Embryonic facial prominence (tissue), 1 donor: Measurements from ENCODE around the gene EDC4.
"Not testable (repeated sequence)": the region's sequence is repeated elsewhere in the genome, so short reads cannot be mapped to it uniquely, and the experiment has no call there.

Experiments
- DNase-seq: peaks from one replicate; pipeline ENCODE4 v3.0.0-alpha.2; 2016; ENCODE audit errors: extremely low spot score

EDC4 gene, protein sequence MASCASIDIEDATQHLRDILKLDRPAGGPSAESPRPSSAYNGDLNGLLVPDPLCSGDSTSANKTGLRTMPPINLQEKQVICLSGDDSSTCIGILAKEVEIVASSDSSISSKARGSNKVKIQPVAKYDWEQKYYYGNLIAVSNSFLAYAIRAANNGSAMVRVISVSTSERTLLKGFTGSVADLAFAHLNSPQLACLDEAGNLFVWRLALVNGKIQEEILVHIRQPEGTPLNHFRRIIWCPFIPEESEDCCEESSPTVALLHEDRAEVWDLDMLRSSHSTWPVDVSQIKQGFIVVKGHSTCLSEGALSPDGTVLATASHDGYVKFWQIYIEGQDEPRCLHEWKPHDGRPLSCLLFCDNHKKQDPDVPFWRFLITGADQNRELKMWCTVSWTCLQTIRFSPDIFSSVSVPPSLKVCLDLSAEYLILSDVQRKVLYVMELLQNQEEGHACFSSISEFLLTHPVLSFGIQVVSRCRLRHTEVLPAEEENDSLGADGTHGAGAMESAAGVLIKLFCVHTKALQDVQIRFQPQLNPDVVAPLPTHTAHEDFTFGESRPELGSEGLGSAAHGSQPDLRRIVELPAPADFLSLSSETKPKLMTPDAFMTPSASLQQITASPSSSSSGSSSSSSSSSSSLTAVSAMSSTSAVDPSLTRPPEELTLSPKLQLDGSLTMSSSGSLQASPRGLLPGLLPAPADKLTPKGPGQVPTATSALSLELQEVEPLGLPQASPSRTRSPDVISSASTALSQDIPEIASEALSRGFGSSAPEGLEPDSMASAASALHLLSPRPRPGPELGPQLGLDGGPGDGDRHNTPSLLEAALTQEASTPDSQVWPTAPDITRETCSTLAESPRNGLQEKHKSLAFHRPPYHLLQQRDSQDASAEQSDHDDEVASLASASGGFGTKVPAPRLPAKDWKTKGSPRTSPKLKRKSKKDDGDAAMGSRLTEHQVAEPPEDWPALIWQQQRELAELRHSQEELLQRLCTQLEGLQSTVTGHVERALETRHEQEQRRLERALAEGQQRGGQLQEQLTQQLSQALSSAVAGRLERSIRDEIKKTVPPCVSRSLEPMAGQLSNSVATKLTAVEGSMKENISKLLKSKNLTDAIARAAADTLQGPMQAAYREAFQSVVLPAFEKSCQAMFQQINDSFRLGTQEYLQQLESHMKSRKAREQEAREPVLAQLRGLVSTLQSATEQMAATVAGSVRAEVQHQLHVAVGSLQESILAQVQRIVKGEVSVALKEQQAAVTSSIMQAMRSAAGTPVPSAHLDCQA (N-terminal part only)

DNA sequence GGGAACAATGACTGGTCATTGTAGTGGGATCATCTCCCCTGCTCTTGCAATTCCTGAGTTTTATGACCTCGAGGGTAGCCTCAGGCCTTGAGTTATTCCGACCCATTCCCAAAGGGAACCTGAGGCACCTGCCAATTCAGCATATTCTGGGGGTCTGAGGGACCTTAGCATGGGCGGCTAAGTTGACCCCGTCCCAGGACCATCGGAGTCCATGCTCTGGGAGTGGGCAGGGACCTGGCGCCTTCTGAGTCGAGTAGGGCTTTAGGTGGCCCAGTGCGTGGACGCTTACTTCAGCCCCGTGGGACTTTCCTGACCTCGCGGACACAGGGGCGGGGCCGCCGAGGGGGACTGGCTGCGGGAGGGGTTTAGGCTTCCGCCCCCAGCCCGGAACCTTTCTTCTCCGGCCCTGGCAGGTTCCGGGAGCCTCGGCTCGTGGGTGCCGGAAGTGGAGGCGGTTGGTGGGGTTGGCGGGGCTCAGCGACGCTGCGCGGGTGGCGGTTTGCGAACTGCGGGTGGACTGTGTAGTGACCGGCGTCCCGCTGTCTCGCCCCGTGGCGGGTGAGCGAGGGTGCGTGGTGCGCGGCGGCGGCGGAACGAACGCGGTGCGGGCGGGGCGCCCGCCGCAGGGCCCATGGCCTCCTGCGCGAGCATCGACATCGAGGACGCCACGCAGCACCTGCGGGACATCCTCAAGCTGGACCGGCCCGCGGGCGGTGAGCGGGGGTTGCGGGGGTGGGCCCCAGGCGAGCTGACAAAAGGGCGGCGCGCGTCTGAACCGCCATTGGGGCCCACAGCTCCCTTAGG is at the start of gene EDC4:
TSS of gene EDC4 (plus strand) at position 422 of the 804 bp plus-strand sequence. CDS start at position 632, 210 bp downstream.
- DNase-seq = no peak

DNA sequence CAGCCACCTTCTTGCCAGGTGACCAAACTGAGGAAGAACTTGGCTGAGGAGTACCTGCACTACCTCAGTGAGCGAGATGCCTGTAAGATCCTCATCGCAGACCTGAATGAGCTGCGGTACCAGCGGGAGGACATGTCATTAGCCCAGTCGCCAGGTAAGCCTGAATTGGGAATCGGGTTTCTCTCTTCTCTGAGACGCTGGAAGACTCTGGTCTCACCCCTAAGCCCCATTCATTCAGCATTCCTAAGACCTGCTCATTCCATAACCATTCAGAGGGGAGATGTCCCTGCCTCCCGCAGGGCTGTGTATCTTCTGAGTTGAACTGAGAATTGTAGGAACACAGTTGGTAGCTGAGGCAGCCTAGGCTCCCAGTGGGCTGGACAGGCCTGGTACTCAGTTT is 47.7 kb upstream of the EDC4 start:
- no peak for DNase-seq

DNA sequence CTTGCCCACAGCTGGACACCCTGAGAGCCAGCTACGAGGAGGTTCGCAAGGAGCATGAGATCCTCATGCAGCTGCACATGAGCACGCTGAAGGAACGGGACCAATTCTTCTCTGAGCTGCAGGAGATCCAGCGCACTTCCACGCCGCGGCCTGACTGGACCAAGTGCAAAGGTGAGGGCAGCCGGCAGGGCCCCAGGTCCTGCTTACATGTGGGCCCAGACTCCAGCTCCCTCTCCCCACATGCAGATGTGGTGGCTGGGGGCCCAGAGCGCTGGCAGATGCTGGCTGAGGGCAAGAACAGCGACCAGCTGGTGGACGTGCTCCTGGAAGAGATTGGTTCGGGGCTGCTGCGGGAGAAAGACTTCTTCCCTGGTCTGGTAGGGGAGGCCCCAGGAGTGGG is 46.9 kb upstream of the EDC4 start:
- DNase-seq = no peak

DNA sequence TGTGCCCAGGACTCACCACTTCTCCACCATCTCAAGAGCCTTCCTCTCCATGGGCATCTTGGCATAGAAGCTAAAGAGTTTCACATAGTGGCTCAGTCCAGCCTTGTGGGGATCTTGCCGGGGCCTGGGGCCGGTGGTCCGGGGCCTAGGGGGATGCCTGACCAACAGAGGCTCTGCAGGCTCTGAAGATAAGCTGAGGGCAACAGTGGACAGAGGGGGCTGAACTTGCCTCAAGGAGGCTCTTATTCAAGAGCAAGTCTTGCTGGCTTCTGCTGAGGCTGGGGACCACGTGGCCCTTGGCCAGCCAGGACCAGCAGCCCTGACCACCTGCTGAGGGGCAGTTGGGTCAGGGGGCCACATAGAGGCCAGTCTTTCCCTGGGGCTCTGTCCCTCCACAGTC is 44.2 kb upstream of the EDC4 start:
- DNase-seq = no peak

DNA sequence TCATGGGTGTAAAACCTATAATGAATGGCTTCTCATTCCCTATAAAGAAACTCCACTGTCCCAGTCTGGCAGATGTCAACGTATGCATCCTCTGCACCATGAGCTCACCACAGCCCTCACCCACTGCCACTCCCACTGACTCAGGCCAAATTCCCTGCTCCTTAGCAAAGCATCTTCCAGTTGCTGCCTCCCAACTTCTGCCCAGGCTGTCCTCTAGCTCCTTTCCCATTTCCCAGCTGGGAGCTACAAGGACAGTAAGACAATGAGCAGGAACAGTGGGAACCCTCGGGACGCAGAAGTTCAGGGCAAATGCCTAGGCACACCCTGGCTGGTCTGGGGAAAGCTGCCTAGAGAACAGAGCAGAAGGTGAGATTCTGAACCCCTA is 39.8 kb upstream of the EDC4 start:
- DNase-seq = no peak

DNA sequence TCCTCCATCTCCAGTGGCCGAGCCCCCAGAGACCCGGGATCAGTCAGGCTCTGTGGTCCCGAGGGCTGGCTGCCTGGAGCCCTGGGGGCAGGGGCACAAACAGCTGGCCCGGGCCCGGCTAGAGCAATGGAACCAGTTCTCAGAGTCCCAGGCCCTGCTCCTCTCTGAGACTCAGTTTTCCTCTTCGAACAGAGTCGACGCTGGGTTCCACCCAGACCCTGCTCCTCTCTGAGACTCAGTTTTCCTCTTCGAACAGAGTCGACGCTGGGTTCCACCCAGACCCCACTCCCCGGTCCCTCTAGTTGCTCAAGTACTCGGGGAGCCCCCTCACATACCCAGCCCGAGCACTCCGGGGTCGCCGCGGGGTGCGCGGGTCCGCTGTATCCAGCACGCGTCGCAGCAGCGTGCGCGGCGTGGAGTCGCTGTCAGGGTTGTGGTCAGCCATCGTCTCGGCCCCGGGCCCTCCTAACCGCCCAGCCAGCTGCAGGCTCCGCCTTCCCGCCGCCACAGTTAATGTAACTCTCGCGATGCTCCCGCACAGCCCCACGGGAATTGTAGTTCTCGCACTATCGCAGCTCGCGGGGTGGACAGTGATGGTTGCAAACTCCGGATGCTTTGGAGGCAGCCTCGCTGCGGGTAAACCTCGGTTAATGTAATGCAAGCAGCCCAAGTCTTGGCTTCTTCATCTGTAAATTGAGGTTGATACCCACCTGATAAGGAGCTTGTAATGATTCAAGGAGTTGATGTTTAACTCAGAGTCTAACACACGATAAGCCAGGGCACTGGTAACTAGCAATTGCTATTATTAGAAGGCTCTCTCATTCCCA is 39.2 kb upstream of the EDC4 start:
- peak; percentile 76 for DNase-seq

DNA sequence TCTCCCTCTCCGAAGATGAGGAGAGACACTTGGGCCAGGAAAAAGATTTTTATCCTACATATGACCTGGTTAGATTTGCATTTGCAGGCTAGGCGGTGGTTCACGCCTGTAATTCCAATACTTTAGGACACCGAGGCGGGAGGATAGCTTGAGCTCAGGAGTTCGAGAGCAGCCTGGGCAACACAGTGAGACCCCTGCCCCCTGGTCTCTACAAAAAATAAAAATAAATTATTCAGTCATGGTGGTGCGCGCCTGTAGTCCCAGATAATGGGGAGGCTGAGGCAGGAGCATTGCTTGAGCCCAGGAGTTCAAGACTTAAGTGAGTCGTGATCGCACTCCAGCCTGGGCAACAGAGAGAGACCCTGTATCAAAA is 38.6 kb upstream of the EDC4 start:
- DNase-seq = no peak

DNA sequence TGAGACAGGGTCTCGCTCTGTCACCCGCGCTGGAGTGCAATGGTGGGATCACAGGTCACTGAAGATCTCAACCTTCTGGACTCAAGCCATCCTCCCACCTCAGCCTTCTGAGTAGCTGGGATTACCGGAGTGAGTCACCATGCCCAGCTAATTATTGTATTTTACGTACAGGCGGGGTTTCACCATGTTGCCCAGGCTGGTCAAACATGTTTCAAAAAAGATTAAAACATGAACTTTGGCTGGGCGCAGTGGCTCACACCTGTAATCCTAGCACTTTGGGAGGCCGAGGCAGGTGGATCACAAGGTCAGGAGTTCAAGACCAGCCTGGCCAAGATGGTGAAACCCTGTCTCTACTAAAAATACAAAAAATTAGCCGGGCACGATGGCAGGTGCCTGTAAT is 35.7 kb upstream of the EDC4 start:
- DNase-seq = not testable (repeated sequence)

DNA sequence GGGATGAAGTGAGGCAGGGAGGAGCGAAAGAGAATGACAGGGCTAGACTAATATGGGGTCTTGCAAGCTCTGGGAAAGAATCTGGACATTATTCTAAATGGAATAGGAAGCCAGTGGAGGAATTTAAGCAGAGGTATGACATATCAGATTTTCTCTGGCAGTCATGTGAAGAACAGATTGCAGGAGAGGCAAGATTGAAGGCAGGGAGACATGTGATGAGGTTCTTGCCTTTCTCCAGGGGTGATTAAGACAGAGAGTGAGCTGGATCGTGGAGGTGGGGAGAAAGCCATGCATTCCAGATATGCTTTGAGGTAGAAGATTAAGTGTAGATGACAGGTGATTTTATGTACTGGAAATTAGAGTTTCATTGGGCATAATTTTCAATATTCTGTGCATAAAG is 35.0 kb upstream of the EDC4 start:
- DNase-seq = no peak

DNA sequence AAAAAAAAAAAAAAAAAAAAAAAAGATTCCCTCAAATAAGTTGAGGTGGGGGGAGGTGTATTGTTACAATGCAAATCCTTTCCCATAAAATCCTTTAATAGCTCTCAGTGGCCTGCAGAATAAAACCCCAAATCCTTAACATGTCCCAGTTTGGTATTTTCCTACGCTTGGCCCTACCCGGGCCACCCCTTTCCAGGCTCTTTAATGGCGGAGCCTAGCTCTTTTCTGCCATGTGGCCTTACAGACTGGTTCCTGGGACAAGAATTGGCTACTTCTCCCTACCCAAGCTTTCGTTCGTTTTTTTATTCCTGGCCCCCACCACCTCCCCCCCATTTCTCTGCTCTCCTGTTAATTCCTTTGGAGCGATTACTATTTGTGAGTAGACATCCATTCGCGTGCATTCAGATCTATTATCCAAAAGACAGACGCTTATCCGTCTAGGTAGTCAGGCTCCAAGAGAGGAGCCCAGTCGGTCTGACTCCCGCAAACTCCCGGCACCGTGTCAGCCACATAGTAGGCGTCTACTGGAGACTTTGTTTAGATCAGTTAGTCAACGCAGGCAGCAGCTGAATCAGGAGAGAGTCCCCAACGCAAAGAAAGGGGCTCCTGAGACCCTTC is 31.5 kb upstream of the EDC4 start:
- no peak for DNase-seq

DNA sequence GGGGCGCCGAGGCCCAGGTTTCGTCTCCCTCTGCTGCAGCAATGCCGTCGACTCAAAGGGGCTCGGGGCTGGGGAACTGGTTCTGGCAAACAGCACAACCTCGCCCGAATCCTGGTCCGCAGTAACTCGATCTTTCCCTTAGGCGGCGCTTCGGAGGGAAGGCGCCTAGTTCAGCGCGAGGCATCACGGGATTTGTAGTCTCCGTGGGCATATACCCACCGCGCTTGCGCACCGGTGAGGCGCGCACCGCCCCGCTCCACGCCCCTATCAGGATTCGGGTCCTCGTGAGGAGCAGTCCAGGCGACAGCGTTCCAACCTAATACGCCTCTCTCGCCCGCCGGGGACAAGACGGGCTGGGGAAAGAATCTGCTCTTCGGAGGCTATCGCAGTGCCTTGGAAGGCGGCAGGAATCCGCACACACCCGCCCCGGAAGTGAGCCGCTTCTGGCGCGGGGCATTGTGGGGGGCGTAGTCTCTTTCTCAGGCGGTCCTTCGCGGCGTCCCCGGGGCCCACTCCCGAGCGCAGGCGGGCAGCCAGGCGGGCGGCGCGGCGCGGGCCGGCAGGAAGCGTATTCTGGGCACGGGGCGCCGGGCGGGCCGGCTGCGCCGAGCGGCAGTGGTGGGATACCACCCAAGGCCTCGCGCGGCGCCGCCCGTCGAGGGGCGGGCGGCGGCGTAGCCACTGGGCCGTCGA is 30.9 kb upstream of the EDC4 start, which contains the start of gene THAP11:
TSS of gene THAP11 (plus strand) at position 505 of the 693 bp plus-strand sequence. CDS start 235 bp downstream, outside the sequence.
- DNase-seq = peak; percentile 94

DNA sequence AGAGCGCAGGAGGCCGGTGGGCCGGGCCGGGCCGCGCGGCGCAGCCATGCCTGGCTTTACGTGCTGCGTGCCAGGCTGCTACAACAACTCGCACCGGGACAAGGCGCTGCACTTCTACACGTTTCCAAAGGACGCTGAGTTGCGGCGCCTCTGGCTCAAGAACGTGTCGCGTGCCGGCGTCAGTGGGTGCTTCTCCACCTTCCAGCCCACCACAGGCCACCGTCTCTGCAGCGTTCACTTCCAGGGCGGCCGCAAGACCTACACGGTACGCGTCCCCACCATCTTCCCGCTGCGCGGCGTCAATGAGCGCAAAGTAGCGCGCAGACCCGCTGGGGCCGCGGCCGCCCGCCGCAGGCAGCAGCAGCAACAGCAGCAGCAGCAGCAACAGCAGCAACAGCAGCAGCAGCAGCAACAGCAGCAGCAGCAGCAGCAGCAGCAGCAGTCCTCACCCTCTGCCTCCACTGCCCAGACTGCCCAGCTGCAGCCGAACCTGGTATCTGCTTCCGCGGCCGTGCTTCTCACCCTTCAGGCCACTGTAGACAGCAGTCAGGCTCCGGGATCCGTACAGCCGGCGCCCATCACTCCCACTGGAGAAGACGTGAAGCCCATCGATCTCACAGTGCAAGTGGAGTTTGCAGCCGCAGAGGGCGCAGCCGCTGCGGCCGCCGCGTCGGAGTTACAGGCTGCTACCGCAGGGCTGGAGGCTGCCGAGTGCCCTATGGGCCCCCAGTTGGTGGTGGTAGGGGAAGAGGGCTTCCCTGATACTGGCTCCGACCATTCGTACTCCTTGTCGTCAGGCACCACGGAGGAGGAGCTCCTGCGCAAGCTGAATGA is 30.1 kb upstream of the EDC4 start:
- DNase-seq = no peak

DNA sequence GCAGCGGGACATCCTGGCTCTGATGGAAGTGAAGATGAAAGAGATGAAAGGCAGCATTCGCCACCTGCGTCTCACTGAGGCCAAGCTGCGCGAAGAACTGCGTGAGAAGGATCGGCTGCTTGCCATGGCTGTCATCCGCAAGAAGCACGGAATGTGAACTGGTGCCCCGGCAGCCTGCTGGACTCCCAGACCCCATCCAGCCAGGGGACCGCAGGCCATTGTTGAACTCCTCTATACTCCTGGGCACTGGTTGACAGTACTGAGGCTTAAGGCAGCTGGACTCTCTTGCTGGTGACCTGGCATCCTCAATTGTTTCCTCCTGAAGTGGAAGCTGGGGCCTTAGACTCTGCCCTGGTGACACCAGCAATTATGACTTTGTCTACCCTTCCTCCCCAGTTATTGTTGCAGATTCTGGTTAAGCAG is 29.5 kb upstream of the EDC4 start:
- DNase-seq = no peak

DNA sequence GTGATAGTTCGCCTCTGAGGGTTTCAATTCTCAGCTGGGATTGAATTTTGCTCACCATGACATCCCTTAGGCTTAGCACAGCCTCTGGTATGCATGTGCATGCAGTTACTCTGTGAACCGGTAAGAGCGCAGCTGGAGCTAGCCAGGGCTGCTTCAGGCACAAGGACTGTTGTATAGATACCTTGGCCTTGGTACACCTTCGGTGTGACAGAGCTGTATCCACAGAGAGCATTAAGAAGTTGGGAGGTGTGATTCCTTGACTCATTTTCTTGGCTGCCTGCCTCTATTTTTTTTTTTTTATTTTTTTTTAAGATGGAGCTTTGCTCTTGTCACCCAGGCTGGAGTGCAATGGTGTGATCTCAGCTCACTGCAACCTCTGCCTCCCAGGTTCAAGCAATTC is 28.4 kb upstream of the EDC4 start:
- no peak for DNase-seq

DNA sequence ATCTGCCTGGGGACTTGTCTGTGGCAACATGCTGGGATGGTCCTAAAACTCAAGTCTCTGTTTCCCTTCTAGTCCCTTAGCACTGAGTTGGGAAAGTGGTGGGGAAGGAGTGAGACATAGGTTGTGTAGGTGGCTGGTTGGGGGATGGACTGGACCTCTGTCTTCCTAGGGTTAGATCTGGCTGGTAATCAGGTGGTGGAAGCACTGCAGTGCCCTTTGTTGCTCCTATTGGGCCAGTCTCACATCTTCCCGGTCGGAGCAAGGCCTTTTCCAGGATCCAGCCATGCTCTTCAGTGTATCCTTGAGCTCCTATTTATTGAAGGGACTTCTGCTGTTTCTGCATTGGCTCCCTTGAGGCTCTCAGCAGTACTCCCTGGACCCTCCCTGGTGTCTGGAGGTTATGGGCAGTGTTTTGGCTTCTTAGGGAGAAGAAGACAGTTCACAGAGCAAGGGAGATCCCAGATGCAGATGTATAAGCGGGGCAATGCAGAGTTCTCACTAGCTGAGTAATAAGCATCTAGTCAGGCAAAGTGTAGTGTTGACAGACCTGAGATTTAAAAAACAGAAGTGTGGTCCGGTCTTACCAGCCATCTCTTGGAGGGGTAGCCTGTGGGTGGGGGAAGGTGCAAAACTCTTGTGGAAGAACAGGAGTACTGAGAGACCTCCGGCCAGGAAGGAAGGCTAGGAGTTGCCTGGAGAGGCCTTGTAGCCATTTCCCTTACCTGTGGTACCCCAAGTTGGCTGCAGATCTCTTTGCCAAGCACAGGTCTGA is 27.4 kb upstream of the EDC4 start:
- DNase-seq = no peak

DNA sequence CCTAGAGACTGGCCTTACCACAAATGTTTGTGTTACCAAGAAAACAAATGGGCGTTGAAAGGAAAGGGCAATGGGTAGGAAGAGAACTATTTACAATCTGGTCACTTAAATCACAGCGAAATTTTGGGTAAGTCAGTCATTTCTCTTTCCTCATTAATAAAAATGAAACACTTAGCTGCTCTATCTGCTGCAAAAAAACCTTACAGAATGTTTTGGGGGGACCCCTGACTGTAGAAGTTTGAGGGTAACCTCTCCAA is 26.9 kb upstream of the EDC4 start:
- DNase-seq = no peak

DNA sequence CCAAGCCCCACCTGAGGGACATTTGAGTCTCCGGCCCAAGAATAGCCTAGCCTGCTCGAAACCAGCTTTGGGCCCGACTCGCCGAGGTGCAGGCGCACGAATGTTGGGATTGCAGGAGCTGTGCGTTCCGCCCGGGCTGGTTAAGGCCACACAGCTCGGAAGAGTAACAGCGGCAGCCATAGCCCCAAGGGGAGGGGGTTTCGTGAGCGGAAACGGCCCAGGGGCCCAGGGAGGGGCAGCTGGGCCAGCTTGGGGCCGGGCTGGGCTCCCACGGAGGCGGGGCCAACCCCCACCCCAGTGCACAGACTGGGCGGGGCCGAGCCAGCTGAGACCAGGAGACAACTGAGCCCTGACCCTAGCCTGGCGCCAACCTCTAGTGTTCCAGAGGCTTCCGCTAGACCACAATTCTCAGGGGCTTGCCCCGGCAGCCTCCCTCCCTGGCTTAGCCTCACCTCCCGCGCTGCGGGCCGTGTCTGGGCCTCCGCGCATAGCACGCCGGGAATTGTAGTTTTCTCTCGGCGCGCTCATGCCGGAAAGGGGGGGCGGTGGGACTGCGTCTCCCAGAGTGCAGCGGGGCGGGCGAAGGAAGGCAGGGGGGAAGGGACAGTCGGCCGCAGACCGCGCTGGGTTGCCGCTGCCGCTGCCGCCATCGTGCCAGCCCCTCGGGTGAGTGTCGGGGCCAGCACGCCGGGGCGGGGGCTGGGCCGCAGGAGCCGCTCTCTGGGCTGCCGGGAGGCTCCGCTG is 26.4 kb upstream of the EDC4 start, which contains the start of gene NUTF2:
TSS of gene NUTF2 (plus strand) at position 614 of the 744 bp plus-strand sequence. CDS start 18,198 bp downstream, outside the sequence.
- peak; percentile 88 for DNase-seq
